NCI-H748 (cell line): Measurements from ENCODE around the gene MPZ.
"Not testable (repeated sequence)": the region's sequence is repeated elsewhere in the genome, so short reads cannot be mapped to it uniquely, and the experiment has no call there.

Experiments
- DNase-seq: peaks from one replicate; lab custom pipeline; 2025; ENCODE audit not compliant: unreplicated experiment; lab: John Stamatoyannopoulos, UW

Gene MPZ

GRCh38 chr1:161309868-161310267 is at the start of gene MPZ:
Gene MPZ, minus strand, starts transcription at chr1:161309968. Its CDS starts 63 bp downstream, at chr1:161309905.
- no peak for DNase-seq

- DNase-seq, result no peak
Observed at GRCh38 chr1:161359291-161359690, 49.5 kb upstream of the MPZ start.

GRCh38 chr1:161357073-161357472 is 47.3 kb upstream of the MPZ start:
- DNase-seq, result no peak

GRCh38 chr1:161351482-161351881 is 41.7 kb upstream of the MPZ start:
- DNase-seq, result no peak

- DNase-seq, result no peak
Observed at GRCh38 chr1:161350671-161351070, 40.9 kb upstream of the MPZ start.

- no peak for DNase-seq
Observed at GRCh38 chr1:161342821-161343220, 33.1 kb upstream of the MPZ start.

GRCh38 chr1:161342177-161342576 is 32.4 kb upstream of the MPZ start:
- no peak for DNase-seq

- no peak for DNase-seq
Observed at GRCh38 chr1:161335796-161336195, 26.0 kb upstream of the MPZ start.

GRCh38 chr1:161333166-161333565 is 23.4 kb upstream of the MPZ start:
- DNase-seq, result no peak

- DNase-seq, result no peak
Observed at GRCh38 chr1:161330346-161330745, 20.6 kb upstream of the MPZ start.

GRCh38 chr1:161324020-161324419 is 14.3 kb upstream of the MPZ start:
- no peak for DNase-seq

GRCh38 chr1:161315841-161316674 is 6.3 kb upstream of the MPZ start:
- not testable (repeated sequence) for DNase-seq

- DNase-seq, result peak; percentile 91
Observed at GRCh38 chr1:161314201-161314981, 4.6 kb upstream of the MPZ start, which contains the start of gene SDHC. Gene SDHC, plus strand, starts transcription at chr1:161314381. Its CDS starts 25 bp downstream, at chr1:161314406.

- peak; percentile 23 for DNase-seq
Observed at GRCh38 chr1:161313554-161314200, 3.9 kb upstream of the MPZ start.

GRCh38 chr1:161311595-161312181 is 1.9 kb upstream of the MPZ start:
- DNase-seq, result no peak

- no peak for DNase-seq
Observed at GRCh38 chr1:161307892-161308638, 1.7 kb downstream of the MPZ start.

GRCh38 chr1:161307230-161307768 is 2.5 kb downstream of the MPZ start:
- no peak for DNase-seq

GRCh38 chr1:161305867-161306519 is 3.8 kb downstream of the MPZ start:
- no peak for DNase-seq
